ENCODE data around the gene MRPS9.

DNA sequence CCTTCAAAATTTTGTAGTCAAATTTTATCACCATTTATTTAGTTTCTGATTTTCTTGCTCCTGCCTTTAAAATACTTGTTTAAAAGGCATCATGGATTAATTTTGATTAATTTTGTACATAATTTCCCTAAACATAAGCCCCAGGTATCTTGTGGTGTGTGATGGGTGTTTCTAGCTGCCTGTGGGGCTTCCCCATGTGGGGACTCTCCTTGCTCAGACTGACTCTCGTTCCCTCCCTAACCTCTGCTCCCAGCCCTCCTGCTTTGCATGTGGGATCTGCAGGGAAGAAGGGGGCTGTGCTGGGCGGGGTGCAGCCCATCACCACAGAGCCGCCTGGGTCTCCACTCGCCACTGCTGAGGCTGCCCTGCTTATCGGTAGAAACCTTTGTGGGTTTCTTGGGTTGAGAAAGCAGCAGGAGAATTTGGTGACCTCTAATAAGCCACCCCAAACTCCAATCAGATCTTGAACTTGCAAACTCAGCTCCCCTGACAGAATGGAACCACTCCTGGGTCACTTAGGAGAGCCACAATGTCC is 72.5 kb downstream of the MRPS9 start:
- no peak for TF ChIP-seq CTCF (IDR thresholded peaks at IDR 0.05; ENCODE audit: insufficient read depth, low read length, poor library complexity, severe bottlenecking)
- no peak for TF ChIP-seq EZH2phosphoT487 (conservative IDR thresholded peaks at IDR 0.05; ENCODE audit: low read length)
